GM18870 (cell line): ENCODE measurements around the gene MIOX.
"Not testable (repeated sequence)": the region's sequence is repeated elsewhere in the genome, so short reads cannot be mapped to it uniquely, and the experiment has no call there.

Source experiments
- ATAC-seq: cut with Tn5 transposase; IDR thresholded peaks from one replicate; pipeline ENCODE4 v1.9.1; 2021; ENCODE audit warnings: moderate library complexity; ENCODE audit not compliant: unreplicated experiment

The MIOX gene

DNA sequence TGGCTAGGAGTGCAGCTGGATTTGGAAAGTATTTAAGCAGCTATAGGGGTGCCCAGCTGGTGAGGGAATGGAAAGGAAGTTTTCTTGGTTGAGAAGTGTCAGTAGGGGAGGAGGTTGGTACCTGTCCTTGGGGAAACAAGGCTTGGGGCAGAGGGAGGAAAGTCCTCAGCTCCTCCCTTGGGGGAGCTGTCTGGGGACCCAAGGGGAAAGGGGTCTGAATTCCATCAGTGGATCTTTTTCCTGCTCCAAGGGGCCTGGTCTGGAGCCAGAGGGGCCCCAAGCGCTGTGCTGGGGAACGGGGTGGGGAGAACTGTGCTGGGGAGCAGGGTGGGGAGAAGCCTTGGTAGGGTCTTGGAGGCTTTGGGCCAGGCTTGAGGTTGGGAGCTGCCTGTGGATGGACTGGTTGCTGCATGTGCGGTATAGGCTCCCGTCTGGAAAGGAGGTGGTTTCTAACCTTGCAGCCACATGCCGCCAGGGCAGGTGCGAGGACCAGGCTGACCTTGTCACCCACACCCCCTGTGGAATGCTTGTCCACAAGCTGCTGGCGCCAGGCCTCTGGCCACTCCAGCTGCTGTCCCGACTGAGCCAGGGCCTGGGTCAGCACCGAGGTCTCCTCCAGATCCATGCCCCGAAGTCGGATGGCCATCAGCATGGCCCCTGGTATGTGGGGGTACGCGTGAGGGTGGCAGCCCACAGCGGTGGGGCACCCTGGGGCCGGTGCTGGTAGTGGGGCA, 42.2 kb downstream of the MIOX start:
- ATAC-seq: no peak

DNA sequence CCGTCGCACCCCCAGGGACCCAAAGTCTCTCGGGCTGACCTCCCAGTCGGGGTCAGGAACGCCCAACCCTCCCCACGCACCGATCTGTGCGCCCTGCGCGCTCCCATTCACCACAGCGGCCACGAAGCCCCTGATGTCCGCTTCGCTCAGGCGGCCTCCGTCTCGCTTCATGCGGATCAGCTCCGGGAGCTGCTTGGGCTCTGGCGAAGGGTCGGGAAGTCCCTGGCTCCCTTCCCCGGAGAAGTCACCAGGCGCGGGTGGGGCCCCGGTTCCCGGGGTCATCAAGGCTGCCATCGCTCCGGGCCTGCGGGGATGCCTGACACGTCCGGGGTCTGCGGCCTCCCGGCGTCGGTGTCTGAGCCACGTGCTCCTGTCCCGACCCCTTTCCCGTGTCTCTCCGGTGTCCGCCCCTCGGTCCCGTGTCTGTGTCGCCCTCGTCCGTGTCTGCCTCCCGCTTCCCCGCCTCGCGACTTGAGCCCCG, 42.8 kb downstream of the MIOX start:
- no peak for ATAC-seq

DNA sequence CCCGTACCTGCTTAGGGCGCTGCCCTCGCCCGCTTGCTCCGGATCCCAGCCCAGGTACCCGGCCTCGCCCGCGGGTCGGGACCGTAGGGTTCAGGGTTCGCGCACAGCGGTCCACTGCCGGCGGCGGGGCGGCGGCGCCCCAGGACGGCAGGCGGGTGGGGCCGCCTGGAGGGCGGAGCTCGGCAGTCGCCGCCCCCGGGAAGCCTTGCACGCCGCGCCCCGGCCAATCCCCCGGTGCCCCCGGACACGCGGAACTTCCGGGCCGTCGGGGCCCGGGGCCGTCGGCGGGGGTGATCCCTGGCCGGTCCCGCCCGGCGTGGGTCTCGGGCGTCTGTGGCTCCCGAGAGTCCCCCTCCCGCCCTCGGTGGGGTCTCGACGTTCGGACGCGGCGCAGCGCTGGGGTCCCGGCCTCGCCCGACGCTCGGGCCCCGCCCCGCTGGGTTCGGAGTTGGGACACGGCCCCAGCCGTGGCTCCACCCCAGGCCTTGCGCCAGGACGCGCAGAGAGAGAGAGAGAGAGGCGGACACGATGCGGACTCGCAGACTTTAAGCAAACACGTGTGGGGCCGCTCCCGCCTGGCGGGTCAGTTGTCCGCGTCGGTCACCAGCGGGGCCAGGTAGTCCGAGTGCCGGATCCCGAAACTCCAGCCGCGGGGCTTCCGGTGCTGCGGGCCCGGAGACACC, 43.4 kb downstream of the MIOX start, which contains the start of gene TYMP:
Gene TYMP (minus strand): TSS at position 116 of the 683 bp plus-strand sequence. CDS start 303 bp downstream, outside the sequence.
- ATAC-seq: no peak

DNA sequence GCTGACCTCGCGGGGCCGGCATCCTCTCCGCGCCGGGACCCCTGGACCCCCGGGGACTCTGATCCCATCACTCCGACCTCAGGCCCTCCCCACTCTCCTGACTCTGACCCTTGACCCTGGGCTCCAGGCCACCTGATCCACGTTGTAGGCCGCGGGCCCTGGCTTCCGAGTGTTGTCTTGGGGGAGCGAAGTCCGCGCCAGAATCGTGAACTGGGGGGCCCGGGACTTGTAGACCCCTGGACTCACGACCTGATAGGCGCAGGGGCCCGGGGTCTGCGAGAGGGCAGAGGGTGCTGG, 43.9 kb downstream of the MIOX start:
- ATAC-seq: no peak

DNA sequence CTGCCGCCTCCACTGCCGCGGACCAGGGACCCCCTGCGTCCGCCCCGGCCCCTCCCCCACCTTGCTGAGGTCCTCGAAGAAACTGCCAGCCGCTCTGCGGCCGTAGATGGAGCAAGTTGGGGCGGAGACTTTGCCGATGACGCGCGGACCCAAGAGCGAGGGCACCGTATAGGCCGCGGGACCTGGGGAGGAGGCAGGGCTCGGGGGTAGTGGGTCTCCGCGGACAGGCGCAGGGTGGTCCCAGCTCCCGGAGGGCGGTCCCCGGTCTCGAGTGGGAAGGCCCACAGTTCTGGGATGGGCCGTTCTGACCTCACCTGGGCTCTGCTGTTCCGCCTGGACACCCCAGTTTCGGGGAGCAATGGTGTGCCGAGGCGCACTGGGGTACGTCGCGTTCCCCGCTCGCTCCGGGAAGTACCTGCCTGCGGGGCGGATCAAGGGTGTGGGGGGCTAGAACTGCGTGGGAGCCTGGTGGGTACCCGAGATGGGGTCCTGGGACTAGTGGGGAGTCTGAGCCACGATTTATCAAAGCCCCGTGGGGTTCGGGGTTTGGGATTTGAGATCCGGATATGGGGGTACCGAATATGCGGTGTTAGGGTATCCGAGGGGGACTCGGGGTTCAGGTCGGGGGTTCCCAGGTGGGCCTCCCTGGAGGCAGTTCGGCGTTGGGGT, 44.4 kb downstream of the MIOX start:
- ATAC-seq: no peak

DNA sequence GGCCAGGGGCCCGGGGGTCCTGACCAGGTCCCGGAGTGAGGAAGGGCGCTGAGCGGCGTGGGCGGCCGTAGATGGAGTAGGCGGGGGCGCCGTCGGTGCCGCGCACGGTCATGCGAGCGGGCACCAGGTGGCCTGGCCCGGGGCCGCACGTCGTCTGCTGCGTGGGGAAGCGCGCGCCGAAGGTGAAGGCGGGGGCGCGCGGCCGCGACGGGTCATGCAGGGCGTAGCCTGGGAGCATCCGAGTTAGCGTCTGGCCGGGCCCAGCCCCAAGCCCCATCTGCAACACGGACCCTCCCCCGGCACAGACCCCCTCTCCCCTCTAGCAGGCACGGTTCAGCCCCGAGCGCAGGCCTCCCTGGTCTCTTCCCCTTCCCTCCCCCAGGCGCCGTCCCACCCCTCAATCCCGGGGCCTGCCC, 44.9 kb downstream of the MIOX start:
- ATAC-seq: no peak

DNA sequence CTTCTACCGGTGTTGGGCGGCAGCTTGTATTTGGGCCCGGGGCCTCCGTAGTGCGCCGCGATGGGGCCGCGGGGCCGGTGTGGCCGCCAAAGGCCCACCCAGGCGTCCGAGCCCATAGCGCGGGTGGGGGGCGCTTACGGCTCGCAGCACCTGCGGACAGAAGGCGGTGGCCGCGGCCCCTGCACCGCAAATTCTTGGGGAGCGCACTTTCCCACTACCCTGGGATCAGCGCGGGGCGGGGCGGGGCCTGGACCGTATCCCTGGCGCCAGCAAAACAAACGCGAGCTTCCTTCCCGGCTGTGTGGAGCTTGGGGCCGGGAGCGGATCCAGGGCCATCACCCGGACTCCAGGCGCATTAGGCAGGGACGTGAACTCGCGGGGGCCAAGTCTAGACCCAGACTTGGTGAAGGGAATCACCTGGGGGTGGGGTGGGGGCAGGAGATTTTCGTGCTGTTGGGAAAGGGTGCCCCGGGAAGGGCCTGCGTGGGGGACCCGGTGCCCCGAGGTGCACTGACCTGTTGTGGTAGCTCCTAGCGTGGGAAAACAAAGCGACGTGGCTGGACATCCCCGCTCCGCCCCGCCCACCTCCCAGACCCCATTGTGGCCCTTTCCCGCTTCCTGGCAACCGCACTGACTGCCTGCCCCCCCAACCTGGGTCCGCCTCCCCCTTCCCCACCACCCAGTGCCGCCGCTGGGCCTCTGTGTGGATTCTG, 45.5 kb downstream of the MIOX start:
- no peak for ATAC-seq

DNA sequence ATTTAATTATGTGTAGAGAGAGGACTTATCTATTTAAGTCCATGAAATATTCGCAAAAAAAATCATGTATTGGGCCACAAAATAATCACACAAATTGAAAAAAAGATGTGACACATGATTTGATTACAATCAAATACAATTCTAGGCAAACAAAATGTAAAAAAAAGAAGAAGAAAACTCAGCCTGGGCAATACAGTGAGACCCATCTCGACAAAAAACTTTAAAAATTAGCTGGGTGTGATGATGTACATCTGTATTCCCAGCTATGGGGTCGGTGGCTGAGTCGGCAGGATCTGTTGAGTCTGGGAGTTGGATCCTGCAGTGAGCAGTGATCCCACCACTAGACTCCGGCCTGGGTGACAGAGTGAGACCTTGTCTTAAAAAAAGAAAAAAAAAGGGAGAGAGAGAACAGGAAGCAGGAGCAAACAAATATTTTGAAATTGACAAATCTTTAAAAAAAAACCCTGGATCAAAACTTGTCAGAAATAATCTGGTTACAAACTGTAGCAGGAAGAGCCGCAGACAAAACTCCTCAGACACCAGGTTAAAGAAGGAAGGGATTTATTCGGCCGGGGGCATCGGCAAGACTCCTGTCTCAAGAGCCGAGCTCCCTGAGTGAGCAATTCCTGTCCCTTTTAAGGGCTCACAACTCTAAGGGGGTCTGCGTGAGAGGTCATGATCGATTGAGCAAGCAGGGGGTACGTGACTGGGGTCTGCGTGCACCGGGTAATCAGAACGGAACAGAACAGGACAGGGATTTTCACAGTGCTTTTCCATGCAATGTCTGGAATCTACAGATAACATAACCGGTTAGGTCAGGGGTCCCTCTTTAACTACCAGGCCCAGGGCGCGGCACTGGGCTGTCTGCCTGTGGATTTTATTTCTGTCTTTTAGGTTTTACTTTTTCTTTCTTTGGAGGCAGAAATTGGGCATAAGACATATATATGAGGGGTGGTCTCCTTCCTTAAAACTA, 46.5 kb downstream of the MIOX start:
- no peak for ATAC-seq

DNA sequence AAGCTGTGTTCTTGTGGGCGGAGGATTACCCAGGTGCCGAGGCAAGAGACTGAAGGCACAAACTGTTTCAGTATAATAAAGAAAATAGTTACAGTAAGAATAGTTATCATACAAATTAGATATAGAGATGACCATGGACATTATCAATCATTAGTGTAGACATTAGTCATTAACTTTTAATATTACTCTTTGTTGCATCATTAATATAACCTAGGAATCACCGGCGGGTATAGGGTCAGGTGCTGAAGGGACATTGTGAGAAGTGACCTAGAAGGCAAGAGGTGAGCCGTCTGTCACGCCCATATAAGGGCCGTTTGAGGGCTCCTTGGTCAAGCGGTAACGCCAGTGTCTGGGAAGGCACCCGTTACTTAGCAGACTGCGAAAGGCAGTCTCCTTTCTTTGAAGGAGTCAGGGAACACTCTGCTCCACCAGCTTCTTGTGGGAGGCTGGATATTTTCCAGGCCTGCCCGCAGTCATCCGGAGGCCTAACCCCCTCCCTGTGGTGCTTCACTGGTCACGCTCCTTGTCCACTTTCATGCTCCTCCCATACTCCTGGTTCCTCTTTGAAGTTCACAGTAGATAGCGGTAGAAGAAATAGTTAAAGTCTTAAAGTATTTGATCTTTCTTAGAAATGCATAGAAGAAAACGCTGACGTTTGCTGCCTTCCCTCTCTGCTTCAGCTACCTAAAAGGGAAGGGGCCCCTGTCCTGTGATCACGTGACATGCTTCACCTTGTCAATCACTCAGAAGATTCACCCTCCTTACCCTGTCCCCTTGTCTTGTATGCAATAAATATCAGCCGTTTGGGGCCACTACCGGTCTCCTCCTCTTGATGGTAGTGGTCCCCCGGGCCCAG, 47.4 kb downstream of the MIOX start:
- ATAC-seq: not testable (repeated sequence)

DNA sequence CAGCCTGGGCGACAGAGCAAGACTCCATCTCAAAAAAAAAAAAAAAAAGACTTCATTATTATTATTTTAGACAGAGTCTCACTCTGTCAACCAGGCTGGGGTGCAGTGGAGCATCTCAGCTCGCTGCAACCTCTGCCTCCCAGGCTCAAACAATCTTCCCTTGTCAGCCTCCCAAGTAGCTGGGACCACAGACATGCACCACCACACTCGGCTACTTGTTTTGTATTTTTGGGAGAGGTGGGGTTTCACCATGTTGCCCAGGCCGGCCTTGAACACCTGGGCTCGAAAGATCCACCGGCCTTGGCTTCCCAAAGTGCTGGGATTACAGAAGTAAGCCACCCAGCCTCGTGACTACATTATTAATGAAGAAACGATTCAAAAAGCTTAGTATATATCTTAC, 48.5 kb downstream of the MIOX start:
- ATAC-seq: no peak

DNA sequence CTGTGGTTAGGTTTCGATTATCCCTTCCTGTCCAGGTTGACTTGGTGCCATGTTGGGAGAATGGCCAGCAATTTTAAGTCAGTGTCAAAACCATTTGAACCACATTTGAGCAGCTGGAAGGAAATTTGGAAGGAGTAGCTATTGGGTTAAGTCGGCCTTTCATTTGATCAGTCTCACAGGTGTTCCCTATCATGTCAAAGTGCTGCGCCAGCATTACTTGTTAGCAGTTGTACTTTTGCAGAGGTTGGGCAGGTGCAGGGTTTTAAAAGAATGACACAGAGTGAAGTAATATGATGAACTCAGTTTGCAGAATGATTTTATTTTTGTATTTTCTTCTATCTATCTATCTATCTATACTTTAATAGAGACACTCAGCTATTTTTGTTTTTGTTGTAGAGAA, 49.6 kb downstream of the MIOX start:
- no peak for ATAC-seq

DNA sequence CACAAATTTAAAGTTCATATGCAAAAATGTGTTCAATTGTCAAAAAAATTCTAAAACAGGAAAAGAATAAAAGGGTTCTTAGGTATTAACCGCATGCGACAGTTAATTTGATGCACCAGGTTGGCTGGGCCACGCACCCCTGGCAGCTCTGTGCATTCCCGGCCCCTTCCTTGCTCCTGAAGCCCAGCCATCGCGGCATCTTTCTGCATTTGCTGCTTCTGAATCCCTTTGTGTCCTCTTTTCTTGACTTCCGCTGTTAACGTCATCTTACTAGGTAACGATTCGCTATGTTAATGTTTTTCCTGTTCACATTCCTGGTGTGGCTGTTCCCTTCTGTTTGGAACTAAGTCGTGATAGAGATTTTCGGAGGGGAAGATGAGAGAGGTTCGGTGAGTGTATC, 51.1 kb downstream of the MIOX start:
- no peak for ATAC-seq
